Measurements from ENCODE around the gene TIAM1.

Gene TIAM1

DNA sequence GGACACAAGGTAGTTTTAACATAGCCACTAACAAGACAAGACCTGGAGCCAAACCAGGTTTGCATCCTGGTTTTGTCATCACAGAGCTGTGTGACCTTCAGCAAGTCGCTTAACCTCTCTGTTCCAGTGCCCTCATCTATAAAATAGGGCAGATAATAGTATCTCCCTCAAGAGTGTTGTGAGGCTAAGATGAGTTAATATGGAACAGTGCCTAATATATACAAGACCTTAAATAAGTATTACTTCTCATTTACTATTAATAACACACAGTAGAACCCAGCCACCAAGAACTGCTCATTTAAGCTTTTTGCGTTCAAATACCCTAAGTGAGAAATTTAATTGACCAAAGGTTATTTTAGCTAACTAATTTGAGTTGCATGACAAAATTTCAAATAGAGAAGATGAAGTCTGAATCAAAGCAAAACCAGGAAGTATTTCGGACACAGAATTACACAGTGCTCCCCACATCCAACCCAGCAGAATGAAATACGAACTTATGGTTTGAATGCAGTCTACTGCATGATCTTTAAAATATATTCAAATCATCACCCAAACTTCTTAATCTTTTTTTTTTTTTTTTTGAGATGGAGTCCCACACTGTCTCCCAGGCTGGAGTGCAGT is 181.9 kb downstream of the TIAM1 start:
- DNase-seq: no peak

DNA sequence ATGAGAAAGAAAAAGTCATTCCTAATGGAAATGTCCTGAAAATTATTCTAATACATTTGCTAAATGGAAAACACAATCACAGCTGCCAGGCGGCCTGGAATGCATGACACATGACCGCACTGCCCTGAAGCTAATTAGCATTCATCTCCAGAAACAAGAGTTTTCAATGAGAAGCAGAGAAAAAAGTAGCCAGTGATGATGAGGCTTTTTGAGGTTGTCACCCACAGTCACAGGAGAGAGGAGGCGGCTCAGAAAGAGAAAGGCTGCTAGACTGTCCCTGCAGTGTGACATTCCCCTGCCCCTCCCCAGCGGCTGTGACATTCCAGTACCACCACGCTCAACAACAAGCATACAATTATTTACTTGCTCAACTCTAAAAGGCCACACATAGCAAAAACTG is 182.9 kb downstream of the TIAM1 start:
- DNase-seq: peak; percentile 87

DNA sequence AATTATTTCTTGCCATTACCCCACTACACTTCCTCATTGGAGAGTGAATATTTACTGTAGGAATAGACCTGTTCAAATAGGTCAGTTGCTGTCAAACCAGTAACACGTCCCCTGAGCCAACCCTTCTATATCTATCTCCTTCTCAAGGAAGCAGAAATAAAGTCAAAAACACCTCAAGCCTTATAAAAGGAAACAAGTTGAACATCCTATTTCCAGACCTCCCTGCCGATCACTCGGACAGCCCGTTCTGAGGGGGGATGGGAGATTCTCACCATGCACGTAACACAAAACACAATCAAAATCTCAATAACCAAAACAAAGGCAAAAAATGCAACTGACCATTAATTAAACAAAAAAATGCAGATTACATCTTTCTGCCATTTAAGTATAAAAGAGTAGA is 184.3 kb downstream of the TIAM1 start:
- no peak for DNase-seq

DNA sequence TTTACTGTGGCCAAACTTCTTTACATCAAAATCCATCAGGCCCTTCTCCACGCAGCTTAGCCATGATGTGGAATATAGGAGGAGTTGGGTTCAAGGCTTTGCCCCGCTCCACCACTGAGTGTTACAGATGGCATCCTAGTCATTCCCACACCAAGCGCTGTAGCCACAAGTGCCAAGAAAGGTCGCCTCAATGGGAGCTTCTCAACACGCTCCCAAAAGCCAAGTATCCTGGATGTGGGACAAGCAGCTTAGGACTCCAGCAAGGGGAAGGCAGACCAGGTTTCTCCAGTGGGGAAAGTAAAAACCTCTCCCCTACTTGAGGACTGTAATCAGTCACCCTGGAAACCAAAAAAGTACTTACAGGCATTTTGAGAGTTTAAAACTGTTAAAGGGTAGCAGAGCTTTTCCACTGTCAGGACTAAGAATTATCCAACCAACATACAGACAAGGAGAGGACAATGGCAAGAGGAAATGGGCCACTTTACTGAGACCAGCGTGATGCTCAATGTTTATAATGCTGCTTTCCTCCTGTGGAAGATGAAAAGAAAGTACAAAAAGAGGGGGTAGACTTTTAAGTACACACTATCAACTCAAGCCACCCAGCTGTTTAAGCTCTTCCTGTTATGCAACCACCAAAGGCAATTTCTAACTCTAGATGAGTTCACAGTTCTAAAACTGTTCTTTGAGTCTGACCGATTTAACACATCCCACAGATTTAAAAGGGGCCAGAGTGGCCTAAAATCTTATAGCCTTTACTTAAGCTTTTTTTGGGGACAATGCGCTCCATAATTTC is 185.1 kb downstream of the TIAM1 start:
- no peak for DNase-seq

DNA sequence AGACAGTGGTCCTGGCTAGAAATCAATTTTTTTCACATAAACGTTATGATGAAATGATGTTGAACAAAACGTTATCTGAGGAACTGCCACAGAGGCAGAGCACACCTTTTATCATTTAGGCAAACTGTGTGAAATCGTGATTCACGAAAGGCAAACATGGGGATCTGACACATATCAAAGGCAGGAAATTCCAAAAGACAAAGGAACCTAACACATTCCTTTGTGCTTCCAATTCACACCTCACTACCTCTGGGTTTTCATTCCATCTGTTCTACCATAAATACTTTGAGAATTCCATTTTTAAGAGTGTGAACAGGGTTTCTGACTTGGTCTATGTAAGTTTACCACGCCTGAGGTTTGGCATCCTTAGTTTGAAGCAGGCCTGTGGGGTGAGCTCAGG is 186.3 kb downstream of the TIAM1 start:
- no peak for DNase-seq

DNA sequence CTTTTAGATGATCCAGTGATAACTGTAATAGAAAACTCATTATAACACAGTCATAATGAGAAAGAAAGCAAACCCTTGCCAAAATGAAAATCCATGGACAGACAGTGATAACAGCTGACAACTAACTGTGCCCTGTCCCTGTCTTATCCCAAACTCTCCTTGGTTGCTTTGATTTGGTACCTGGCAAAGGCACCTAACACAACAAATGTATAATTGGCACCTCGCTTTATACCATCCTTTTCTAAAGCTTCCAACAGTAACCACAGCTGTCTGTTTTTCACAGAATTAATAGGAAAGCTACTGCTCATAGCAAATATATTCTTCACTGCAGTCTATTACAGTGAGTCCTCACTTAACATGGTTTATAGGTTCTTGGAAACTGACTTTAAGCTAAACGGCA is 187.4 kb downstream of the TIAM1 start:
- no peak for DNase-seq

DNA sequence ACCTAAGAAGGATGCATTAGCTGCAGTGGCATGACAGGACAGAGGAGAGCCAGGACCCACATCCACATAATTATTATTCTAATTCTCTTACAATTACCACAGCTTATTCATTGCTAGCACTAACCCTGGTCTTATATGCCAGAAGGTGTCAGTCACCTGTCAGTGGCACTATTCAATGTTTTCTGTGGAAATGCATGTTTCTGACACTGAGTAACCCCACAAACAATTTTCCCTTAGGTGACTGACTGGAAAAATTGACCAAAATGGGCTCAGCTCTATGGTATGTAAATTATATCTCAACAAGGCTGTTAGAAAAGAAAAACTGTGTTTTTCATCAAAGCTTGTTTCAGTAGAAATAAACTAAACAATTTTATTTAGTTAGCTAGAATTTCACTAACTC is 187.9 kb downstream of the TIAM1 start:
- DNase-seq: no peak

DNA sequence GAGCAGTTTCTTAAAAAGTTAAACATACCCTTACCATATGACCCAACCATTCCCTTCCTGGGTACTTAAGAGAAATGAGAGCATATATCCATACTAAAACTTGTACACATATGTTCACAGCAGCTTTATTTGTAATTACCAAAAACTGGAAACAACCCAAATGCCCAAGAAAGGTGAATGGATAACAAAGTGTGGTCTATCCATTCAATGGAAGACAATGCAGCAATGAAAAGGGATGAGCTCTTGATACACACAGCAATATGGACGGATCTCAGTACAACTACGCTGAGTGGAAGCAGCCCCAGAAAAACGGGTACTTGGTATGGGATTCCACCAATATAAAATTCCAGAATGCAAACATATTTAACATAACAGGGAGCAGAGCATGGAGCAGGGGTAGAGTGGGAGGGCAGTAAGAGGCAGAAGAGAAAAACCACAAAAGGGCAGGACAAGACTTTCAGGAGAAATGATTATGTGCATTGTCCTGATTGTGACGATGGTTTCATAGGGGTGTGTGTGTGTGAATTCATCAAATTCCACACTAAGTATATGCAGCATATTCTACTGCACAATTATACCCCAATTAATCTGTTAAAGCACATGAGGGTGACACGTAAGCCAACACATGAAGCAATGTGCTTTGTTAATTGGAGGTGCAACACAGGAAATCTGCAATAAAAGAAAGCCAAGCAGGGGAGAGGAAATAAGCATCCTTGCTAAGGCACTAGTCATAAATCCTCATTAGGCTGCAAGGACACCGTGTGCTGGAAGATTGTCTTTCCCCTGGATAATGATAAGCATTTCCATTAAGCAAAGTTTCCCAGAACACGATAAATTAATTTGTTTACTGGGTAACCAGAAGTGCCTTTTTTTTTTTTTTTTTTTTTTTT is 192.7 kb downstream of the TIAM1 start:
- no peak for DNase-seq

DNA sequence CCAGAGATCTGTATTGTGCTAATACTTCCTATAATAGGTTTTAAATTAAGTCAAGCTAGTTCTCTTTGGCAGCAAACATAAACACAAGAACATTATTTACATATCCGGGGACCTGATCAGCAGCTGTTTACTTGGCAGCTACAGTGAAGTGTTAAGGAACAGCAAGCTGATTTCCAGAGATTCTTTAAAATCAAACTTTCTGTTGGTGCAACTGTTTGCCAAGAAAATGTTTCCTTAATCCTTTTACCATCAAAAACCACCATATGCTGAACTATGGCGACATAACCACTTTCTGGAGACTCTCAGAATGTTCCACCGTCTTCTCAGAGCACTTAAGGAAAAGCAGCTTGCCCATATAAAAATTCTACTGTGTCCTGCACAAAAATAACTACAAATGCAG is 198.8 kb downstream of the TIAM1 start:
- DNase-seq: no peak

DNA sequence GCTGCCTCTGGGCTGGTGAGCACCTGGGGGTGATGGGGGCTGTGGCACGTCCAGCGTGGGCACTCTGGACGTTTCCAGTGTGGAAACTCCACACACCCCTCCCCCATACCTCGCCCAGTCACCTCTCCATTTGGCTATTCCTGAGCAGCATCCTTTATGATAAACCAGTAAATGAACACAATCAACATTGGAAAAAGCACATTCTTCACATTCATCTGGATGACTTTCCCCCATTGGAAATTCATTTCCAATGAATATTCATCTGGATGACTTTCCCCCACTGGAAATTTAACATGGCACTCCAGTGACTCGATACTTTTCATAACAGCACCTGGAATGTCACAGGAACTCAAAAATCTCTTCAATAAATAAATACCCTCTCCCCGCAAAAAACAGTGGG is 201.0 kb downstream of the TIAM1 start:
- DNase-seq: no peak

DNA sequence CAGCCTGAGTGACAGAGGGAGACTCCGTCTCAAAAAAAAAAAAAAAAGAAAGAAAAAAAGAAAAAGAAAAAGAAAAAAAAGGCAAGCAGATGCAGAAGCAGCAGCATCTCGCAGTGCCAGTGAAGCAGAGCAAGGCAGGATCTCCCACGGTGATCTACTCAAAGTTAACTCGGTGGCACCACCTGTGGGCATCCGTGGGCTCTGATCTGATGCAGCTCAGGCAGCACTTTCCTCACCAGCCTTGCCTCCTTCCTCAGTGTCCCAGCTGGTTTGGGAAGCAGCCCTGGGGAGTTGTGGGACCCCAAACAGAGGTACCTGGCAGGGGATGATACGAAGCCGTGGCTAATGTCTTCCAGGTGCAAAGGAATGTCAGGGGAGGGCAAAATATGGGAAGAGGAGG is 201.5 kb downstream of the TIAM1 start:
- DNase-seq: no peak

DNA sequence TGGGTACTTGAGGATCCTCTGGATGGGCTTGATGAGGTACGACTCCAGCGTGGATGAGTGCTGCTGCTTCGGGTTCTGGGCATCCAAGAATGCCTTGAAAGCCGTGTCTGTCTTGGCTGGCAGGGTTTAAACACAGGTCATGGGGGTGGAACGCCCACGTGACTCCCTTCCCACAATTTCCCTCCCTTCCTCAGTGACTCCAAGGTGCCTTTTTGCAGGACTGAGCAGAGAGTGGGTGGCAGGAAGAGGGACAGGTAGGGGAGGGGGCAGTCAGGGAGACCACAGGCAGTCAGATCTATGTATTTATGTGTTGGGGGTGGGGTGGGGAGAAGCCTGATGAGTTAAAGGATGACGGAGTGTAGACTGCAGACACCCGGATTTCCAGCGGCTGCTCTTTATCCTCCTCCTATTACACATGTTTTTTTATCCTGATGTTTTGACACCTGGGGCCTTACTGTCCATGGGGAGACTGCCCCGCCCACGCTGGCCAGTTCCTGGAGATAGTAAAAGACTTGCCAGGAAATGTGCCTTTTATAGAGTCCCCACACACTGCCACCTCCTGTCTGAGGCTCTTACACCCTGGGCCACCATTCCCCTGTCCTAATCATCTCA is 202.6 kb downstream of the TIAM1 start:
- no peak for DNase-seq

DNA sequence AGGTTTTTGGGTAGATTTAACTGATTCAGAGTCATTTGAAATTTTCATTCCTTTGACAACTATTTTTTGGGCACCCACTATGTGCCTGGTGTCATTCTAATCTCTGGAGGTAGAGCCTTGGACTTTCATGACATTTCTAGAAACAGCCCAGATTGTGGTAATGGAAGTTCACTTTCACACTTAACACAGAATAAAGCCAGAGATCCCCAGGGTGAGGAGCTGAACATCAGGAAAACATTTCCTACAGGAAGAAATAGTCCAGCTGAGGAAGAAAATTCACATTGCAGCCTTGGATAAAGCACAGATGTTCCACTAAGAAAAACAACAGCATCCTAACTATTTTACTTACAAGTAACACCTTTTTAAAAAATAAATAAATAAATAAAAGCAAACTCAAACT is 203.4 kb downstream of the TIAM1 start:
- no peak for DNase-seq

DNA sequence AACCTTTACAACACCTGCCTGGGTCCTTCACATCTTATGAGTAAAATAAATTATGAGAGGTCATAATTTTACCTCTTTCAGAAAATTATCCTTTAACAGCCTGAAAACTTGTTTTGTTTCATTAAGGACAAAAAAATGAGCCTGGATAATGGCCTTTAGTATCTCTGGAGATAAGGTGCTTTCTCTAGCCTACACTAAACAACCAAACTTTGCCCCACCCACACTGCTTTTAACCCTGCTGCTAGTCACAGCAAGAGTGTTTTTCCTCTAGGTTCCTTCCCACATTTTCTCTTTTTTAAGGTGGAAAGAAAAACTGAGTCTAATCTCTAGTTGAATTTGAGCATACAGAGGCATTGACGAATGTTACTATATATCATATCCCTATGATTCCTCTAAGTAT is 204.0 kb downstream of the TIAM1 start:
- DNase-seq: no peak

DNA sequence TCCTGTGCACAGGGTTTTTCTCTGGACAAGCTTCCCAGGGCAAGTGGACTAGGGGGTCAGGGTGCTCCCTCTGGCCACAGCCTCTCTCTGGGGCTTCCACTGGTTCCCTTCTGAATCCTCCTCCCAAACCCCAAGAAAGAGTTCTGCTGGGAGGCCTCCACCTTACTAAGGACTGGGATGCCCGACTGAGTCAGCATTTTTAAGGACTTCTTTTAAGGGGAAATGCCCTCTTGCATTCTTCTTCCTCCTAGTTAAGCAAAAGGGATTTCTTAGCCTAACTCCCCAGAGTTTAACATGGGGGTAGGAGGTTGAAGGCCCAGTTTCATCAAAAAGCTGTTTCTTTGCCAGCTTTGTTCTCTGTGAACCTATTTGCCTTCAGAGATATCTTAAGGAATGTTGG is 206.1 kb downstream of the TIAM1 start:
- DNase-seq: no peak

DNA sequence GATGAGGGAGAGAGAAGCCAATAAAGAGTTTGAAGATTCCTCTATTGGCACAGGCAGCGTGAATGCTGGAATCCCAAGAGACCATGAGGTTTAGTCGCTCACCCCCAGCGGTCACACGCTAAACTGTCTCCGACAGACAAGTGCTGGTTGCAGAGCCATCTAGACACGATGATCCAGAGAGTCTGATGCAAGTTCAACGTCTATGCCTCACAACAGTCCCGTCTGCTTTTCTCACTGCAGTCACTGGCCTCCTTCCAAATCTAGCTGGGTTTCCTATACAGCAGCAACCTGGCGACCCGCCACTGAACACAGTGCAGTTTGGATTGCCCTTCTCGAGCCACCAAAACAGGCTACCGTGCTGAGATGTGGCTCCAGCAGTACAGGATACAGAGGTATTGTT is 207.2 kb downstream of the TIAM1 start:
- DNase-seq: no peak

DNA sequence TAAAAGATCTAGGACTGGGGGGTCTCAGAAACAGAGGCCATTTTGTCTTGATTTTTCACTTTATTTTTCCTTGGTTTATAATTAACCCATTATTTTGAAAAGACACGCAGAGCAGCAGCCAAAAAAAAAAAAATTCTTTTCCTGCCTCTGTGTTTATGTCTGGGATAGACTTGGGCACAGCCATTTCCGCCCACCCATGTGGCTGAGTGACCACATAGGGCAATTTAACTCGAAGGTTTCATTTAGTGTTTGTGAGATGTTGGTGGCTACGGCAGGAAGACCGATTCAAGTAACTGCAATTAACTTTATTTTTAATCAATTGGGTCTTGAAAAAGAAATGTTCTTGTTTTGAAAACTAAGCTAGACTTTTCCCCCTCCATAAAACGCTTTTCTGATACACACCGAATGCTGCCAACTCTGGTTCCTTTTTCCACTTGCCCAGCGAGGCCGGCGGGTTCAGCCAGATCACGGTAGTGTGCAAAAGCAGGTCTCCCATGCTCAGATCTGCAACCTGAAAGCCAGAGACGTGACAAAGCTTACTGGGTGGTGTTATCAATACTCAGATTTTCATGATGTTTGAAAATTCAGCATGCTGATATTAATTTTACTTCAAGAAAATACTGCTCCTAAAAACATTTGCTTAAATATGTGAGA is 208.4 kb downstream of the TIAM1 start:
- DNase-seq: no peak

DNA sequence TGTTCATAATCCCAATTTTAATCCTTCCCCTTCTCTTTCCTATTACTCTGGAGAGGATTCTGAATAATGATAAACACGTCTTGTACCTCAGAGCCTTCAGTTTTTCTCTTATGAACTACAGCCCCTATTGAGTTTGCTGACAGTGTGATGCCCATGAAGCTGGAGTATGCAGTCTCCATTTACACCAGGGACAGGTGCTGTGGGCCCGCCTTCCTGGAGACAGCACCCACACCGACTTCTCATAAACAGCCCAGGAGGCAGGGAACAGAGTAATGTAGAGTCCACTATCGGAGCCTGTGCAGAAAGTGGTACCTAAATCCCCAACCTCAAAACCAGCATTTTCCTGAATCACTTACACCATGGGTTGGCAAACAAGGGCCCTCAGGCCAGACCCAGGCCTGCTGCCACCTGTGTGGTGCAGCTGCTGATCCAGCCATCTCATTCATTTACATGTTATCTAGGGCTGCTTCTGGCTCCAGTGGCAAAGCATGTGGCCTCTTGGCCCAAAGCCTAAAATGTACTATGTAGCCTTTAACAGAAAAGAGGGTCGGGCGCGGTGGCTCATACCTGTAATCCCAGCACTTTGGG is 210.7 kb downstream of the TIAM1 start:
- no peak for DNase-seq

DNA sequence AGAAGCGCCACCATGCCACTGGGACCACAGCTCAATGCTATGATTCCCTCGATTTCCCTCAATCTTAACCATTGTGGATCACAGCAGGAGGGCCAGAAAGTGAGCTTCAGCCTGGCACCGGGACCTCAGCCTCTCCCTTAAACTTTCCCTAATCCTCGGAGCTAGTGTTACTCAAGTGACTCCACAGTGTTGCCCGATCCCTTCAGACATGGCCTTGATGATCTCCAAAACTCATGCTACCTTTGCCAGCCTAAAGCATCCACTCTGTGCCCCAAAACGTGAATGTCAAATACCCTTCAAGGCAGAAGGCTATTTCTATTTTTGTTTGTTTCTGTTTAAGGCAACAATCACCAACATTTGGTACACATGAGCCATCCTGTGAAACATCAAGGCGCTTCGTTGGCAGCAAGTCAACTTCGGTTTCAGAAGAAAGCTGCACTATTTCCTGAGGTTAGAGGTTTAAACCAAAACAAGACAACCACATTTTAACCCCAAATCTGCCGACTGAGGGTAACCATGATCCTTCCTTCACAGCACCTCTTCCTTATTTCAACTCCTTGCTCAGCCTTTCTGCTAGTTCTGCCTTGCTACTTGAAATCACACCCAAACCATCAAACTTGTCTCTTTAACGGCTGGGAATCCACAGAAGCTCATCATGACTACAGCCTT is 211.4 kb downstream of the TIAM1 start:
- DNase-seq: no peak

DNA sequence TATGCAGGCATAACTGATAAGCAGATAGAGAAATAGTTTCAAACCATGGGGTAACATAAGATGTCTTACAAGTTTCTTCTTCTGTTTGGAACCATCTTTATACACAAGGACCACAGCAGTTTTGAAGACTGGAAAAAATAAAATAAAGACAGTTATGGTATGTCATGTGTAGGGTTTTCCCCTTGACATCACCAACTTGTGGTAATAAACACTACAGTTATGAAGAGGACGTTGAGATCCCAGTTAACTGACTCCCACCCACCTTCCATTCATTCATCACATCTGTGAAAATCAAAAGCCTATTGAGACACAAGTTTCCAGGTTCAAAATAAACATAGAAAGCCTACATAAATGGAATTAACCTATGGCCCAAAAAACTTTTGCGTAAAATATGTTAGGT is 213.2 kb downstream of the TIAM1 start:
- DNase-seq: no peak

DNA sequence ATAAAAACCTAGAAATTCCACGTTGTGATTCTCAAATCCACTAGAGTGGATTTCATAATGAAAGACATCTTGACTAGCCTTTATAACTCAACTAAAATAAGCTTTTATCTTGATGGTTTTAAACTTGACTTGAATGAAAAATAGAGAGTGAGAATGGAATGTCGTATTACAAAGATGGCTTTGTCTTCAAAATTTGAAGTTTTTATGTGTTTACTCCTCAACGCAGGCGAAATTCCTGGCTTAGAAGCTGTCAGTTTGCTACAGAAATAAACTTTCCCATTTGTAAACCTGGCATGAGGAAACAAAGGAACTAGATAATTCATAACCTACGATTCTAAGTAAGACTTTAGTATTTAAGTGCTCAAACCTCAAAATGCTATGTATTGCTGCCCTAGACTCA is 215.8 kb downstream of the TIAM1 start:
- DNase-seq: no peak

DNA sequence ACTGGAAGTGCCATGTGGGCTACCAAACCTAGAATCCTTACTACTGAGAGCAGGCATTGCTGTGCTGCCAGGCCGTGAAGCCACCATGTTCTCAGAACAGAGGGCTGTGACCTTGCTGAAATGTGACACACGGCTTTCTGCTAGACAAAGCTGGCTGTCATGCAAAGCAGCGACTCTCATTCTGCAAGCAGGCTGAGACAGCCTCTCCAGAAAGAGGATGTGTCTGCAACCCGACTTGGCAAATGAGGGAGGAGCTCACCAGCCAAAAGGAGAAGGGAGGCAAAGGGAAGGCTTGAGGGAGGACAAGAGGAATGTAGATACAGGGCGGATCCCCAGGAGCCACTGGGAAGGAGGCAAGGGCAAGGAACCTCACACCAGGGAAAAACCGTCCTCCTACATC is 220.1 kb downstream of the TIAM1 start:
- no peak for DNase-seq
